Stomach smooth muscle (tissue), 2 donors: Measurements from ENCODE around the gene CEACAM21.

ENCODE experiments used
- H3K27ac ChIP-seq: one replicate; pipeline ENCODE4 v1.7.0; 2013; ENCODE audit warnings: mild to moderate bottlenecking, low read length, inconsistent platforms
- H3K27me3 ChIP-seq, 2 donors: one replicate each; pipeline ENCODE4 v1.7.0; 2013; ENCODE audit warnings: low read length in 2 of 2; ENCODE audit not compliant: insufficient read depth in 2 of 2, control insufficient read depth in 1 of 2
- H3K36me3 ChIP-seq, 2 donors: one replicate each; pipeline ENCODE4 v1.7.0; 2013; ENCODE audit warnings: low read length in 2 of 2; ENCODE audit not compliant: control insufficient read depth in 2 of 2, insufficient read depth in 2 of 2
- H3K4me1 ChIP-seq: one replicate; pipeline ENCODE4 v1.7.0; 2013; ENCODE audit warnings: low read length; ENCODE audit not compliant: control insufficient read depth, insufficient read depth
- H3K4me3 ChIP-seq, 2 donors: one replicate each; pipeline ENCODE4 v1.7.0; 2013; ENCODE audit warnings: low read length in 2 of 2
- H3K9ac ChIP-seq, 2 donors: one replicate each; pipeline ENCODE4 v1.7.0; 2013; ENCODE audit warnings: low read length in 2 of 2, mild to moderate bottlenecking in 1 of 2
- H3K9me3 ChIP-seq, 2 donors: one replicate each; pipeline ENCODE4 v1.7.0; 2013; ENCODE audit warnings: low read length in 2 of 2; ENCODE audit not compliant: control insufficient read depth in 2 of 2
- donor health status: healthy.
- donor health status: Pancreatic carcinoma.

Gene CEACAM21

GRCh38 chr19:41586064-41586463 lies 10.1 kb downstream of the CEACAM21 start:
- no peaks in the 10 kb centered on the region for H3K4me1 ChIP-seq
- H3K4me3 ChIP-seq = no peak overlapping the region
- no peak overlapping the region for H3K27ac ChIP-seq
- no peak overlapping the region for H3K9ac ChIP-seq
- no peaks in the 10 kb centered on the region for H3K9me3 ChIP-seq
- H3K36me3 ChIP-seq = no peaks in the 10 kb centered on the region
- H3K27me3 ChIP-seq = peaks cover 2 to 10% of the 10 kb centered on the region in 2 donors

GRCh38 chr19:41587101-41587837 lies 11.3 kb downstream of the CEACAM21 start:
- peaks cover 2 to 12% of the 10 kb centered on the region in 2 donors for H3K27me3 ChIP-seq
- no peaks in the 10 kb centered on the region for H3K4me1 ChIP-seq
- peaks cover 0 to 4% of the 10 kb centered on the region in 2 donors for H3K9me3 ChIP-seq
- H3K27ac ChIP-seq = no peak overlapping the region
- no peak overlapping the region for H3K9ac ChIP-seq
- no peaks in the 10 kb centered on the region for H3K36me3 ChIP-seq
- no peak overlapping the region for H3K4me3 ChIP-seq

DNA sequence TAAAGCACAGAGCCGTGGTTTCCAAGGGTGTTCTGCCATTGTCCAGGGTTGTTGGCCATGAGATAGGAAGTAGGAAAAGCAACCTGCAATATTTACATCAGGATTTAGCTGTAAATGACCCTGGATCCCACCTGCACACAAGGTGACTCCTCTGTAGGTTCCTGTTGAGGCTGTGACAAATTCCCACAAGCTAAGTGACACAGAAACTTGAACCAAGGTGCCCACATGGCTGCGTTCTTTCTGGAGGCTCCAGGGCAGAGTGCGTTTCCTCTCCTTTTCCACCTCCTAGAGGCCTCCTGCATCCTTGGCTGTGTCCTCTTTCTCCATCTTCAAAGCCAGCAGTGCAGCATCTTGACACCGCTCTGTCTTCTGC lies 11.9 kb downstream of the CEACAM21 start:
- H3K27ac ChIP-seq = no peak overlapping the region
- no peak overlapping the region for H3K9ac ChIP-seq
- no peaks in the 10 kb centered on the region for H3K4me1 ChIP-seq
- H3K9me3 ChIP-seq = peaks cover 0 to 4% of the 10 kb centered on the region in 2 donors
- H3K4me3 ChIP-seq = no peak overlapping the region
- H3K36me3 ChIP-seq = no peaks in the 10 kb centered on the region
- H3K27me3 ChIP-seq = peaks cover 2 to 12% of the 10 kb centered on the region in 2 donors

GRCh38 chr19:41588497-41589209 lies 12.7 kb downstream of the CEACAM21 start:
- Histone ChIP-seq H3K4me3 (no peak overlapping the region), H3K36me3 (no peaks in the 10 kb centered on the region), H3K27me3 (peaks cover 2 to 12% of the 10 kb centered on the region in 2 donors), H3K27ac (no peak overlapping the region), H3K4me1 (no peaks in the 10 kb centered on the region), H3K9ac (no peak overlapping the region), H3K9me3 (peaks cover 0 to 5% of the 10 kb centered on the region in 2 donors)

GRCh38 chr19:41589371-41589770 lies 13.4 kb downstream of the CEACAM21 start:
- no peak overlapping the region for H3K27ac ChIP-seq
- no peaks in the 10 kb centered on the region for H3K36me3 ChIP-seq
- no peaks in the 10 kb centered on the region for H3K4me1 ChIP-seq
- no peak overlapping the region for H3K9ac ChIP-seq
- H3K4me3 ChIP-seq = no peak overlapping the region
- H3K9me3 ChIP-seq = peaks cover 0 to 7% of the 10 kb centered on the region in 2 donors
- H3K27me3 ChIP-seq = peaks cover 2 to 12% of the 10 kb centered on the region in 2 donors

GRCh38 chr19:41590936-41591335 lies 15.0 kb downstream of the CEACAM21 start:
- H3K27me3 ChIP-seq = peaks cover 3 to 12% of the 10 kb centered on the region in 2 donors
- no peak overlapping the region for H3K27ac ChIP-seq
- no peak overlapping the region for H3K4me3 ChIP-seq
- no peaks in the 10 kb centered on the region for H3K36me3 ChIP-seq
- H3K9me3 ChIP-seq = peaks cover 0 to 7% of the 10 kb centered on the region in 2 donors
- no peaks in the 10 kb centered on the region for H3K4me1 ChIP-seq
- no peak overlapping the region for H3K9ac ChIP-seq

DNA sequence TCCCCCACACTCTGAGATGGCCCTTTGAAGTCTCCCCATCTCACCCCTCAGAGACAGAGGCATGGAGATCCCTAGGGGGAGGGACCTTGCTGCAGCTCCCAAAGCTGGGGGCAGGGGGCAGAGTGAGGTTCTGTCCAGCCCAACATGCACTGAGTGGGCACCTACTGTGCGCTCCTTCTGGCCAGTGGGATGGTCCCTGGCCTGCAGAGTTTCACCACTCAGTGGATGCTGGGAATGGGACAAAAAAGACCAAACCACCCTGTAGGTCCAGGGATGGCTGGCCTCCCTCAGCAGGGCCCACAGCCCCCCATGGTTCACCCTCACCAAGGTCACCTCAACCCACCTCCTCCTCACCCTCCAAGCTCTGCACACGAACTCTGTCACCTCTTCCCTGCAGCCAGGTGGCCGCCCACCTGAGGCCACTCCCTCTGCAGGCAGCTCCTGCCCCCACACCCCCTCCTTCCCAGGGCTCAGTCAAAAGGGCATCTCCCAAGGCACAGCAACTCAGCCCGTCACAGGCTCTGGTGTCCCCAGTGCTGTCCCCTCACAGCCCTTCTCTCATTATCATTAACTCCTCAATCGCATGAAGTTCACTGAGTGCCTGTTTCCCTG lies 16.1 kb downstream of the CEACAM21 start:
- peaks cover 0 to 7% of the 10 kb centered on the region in 2 donors for H3K9me3 ChIP-seq
- H3K4me1 ChIP-seq = no peaks in the 10 kb centered on the region
- H3K36me3 ChIP-seq = no peaks in the 10 kb centered on the region
- H3K4me3 ChIP-seq = no peak overlapping the region
- no peak overlapping the region for H3K27ac ChIP-seq
- H3K27me3 ChIP-seq = peaks cover 12 to 14% of the 10 kb centered on the region in 2 donors
- no peak overlapping the region for H3K9ac ChIP-seq

GRCh38 chr19:41595258-41595889 lies 19.4 kb downstream of the CEACAM21 start:
- Histone ChIP-seq H3K9ac (no peak overlapping the region), H3K27me3 (peaks cover 11% of the 10 kb centered on the region in 2 donors), H3K4me3 (no peak overlapping the region), H3K9me3 (peaks cover 0 to 7% of the 10 kb centered on the region in 2 donors), H3K36me3 (no peaks in the 10 kb centered on the region), H3K4me1 (no peaks in the 10 kb centered on the region), H3K27ac (no peak overlapping the region)

GRCh38 chr19:41595890-41596280 lies 19.9 kb downstream of the CEACAM21 start:
- H3K27me3 ChIP-seq = peaks cover 11% of the 10 kb centered on the region in 2 donors
- peaks cover 0 to 7% of the 10 kb centered on the region in 2 donors for H3K9me3 ChIP-seq
- H3K4me3 ChIP-seq = no peak overlapping the region

DNA sequence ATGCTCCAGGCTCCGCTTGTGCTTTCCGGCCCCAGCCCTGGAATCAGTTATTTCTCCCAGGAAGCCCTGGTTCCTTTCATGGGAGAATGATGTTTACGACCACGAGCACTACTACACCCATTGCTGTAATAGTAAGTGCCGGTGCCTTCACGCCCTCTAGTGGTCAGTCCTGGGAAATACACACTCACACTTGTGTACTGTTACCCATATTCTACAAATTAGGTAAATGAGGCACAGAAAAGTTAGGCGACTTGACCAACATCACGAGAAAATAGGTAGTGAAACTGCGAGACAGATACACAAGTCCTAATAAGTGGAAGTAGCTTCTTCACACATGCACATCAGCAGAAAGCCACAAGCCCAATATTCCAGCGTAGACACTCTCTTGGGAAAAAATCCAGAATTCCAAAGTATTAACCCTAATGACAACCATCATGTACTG lies 21.7 kb downstream of the CEACAM21 start:
- Histone ChIP-seq H3K4me1 (no peaks in the 10 kb centered on the region), H3K36me3 (no peaks in the 10 kb centered on the region), H3K9ac (no peak overlapping the region), H3K27ac (no peak overlapping the region), H3K9me3 (peaks cover 0 to 3% of the 10 kb centered on the region in 2 donors), H3K27me3 (peaks cover 9 to 11% of the 10 kb centered on the region in 2 donors), H3K4me3 (no peak overlapping the region)

More at GRCh38 chr19:41595890-41596280, 19.9 kb downstream of the CEACAM21 start:
- no peaks in the 10 kb centered on the region for H3K4me1 ChIP-seq
- H3K36me3 ChIP-seq = no peaks in the 10 kb centered on the region
- no peak overlapping the region for H3K27ac ChIP-seq
- H3K9ac ChIP-seq = no peak overlapping the region
